Lower leg skin (tissue), 4 donors: ENCODE results near the gene DCTN5. TPM values are rescaled to one million over a fixed set of nuclear protein-coding genes. Genes with fewer than 3 reads are reported as not detected.

Source experiments
- DNase-seq, 2 donors: peaks; one replicate each; pipeline ENCODE4 v3.0.0-alpha.2; 2019; ENCODE audit warnings: low spot score in 2 of 2
- H3K4me3 ChIP-seq: fragments of 200-600 bp; sonication (generic); 2 replicates; pipeline ENCODE4 v1.5.1; 2017; ENCODE audit warnings: mild to moderate bottlenecking, low read depth; ENCODE audit not compliant: poor library complexity, severe bottlenecking
- POLR2A ChIP-seq, 2 donors: fragments of 450-650 bp; IDR thresholded peaks; one replicate each; pipeline ENCODE4 v1.6.1; 2016 to 2017; ENCODE audit warnings: antibody characterized with exemption in 2 of 2, mild to moderate bottlenecking in 1 of 2, moderate library complexity in 1 of 2
- WGBS, 2 donors: methylation state at CpG; one replicate each; pipeline ENCODE4 v1.1.5; 2018; 5-methylcytosine and 5-hydroxymethylcytosine counted together
- intact Hi-C: fragments of 100-400 bp; cut with DNase I; formaldehyde crosslinking; loops from one replicate; pipeline ENCODE4 v1.15.0; 2023; ENCODE audit warnings: low total_unique reads
- total RNA-seq, 4 donors: library from RNA; depleted of rRNA; stranded (reverse); fragments of >200 nt; gene quantifications; one replicate each; pipeline ENCODE4 v1.1.0, GENCODE V29; 2016
- TF ChIP-seq, protein P1 (sequence below), 3 donors: fragments of 450-650 bp; IDR thresholded peaks; one replicate each; pipeline ENCODE4 v1.5.1; 2016; ENCODE audit warnings: antibody characterized with exemption in 3 of 3, mild to moderate bottlenecking in 3 of 3, moderate library complexity in 2 of 3

Gene DCTN5
- total RNA-seq, 4 donors from 2014 or later: 37.4 to 54.0 (median 46.7) TPM

DNA sequence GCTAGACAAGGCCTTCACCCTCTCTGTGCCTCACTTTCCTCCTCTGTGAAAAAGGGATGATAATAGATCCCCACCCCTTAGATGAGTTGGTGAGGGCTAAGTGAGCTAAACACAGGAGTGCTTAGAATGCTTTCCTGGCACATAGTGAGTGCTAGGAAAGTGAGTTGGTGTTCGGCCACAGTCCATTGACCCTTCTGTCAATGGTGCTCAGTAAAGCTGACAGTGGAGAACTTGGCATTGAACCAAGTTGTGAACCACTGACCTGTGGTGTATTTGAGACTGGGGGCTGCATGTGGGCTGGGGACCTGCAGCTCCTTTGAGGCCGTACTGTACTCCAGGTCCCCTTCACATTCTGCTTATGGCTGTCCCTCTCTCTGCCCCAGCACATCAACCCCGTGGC lies 42.2 kb downstream of the DCTN5 start:
- no peak for TF ChIP-seq POLR2A (IDR thresholded peaks at IDR 0.05)
- TF ChIP-seq, protein P1, sequence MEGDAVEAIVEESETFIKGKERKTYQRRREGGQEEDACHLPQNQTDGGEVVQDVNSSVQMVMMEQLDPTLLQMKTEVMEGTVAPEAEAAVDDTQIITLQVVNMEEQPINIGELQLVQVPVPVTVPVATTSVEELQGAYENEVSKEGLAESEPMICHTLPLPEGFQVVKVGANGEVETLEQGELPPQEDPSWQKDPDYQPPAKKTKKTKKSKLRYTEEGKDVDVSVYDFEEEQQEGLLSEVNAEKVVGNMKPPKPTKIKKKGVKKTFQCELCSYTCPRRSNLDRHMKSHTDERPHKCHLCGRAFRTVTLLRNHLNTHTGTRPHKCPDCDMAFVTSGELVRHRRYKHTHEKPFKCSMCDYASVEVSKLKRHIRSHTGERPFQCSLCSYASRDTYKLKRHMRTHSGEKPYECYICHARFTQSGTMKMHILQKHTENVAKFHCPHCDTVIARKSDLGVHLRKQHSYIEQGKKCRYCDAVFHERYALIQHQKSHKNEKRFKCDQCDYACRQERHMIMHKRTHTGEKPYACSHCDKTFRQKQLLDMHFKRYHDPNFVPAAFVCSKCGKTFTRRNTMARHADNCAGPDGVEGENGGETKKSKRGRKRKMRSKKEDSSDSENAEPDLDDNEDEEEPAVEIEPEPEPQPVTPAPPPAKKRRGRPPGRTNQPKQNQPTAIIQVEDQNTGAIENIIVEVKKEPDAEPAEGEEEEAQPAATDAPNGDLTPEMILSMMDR (IDR thresholded peaks at IDR 0.05): no peak
- intact Hi-C loops: no loop called here
- 95% methylated on average over 3 of the region's 3 CpGs for WGBS, 2 donors
- no peak overlapping the region for H3K4me3 ChIP-seq
- no peak for DNase-seq

DNA sequence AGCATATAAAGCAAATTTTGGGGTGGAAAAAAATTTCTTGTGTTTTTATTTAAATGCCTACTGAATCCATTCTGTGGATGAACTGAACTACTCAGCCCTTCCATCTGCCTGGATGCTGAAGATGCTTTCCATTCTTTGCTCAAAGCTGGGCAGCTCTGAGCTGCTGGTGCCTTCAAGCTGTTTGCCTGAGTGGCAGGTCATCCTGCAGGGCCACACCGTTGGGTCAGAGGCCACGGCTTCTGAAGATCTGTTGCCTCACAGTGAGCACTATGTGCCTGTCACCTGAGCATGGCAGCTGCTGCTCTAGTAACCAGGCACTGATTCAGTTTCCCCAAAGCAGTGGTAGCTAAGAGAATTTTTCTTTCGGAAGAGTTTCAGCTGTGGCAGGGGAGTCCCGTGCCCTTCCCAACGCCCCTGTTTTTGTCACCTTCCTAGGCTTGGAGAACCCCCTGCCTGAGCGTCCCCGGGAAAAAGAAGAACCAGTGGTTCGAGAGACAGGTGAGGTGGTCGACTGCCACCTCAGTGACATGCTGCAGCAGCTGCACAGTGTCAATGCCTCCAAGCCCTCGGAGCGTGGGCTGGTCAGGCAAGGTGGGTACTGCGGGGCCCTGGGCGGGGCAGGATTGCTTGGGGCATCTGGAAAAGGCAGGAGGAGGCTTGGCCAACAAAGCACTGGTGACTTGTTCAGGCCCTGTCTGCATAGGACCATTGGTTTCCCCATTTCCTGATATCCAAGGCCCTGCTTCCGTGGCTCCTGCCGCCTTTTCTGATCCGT lies 46.0 kb downstream of the DCTN5 start:
- TF ChIP-seq, protein P1 (IDR thresholded peaks at IDR 0.05): no peak
- TF ChIP-seq POLR2A (IDR thresholded peaks at IDR 0.05): no peak
- no peak overlapping the region for H3K4me3 ChIP-seq
- DNase-seq: no peak
- intact Hi-C loops: no loop called here
- 92 to 93% methylated on average over 16 of the region's 16 CpGs for WGBS, 2 donors

DNA sequence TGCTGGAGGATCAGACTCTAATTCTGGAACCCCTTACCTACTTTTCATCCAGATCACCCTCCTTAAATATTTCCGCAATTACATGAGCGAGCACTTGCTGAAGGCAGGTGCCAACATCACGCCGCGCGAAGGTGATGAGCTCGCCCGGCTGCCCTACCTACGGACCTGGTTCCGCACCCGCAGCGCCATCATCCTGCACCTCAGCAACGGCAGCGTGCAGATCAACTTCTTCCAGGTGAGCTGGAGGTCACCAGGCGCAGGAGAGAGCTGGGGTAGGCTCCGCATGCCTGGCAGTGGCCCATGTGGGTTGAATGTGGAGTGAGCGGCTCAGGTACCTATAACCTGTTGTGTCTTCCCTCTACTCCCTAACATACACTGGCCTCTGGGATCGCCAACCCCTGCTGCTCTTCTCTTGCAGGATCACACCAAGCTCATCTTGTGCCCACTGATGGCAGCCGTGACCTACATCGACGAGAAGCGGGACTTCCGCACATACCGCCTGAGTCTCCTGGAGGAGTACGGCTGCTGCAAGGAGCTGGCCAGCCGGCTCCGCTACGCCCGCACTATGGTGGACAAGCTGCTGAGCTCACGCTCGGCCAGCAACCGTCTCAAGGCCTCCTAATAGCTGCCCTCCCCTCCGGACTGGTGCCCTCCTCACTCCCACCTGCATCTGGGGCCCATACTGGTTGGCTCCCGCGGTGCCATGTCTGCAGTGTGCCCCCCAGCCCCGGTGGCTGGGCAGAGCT lies 48.3 kb downstream of the DCTN5 start:
- intact Hi-C loops: no loop called here
- WGBS, 2 donors: 96 to 97% methylated on average over 36 of the region's 36 CpGs
- no peak for DNase-seq
- no peak for TF ChIP-seq POLR2A (IDR thresholded peaks at IDR 0.05)
- TF ChIP-seq, protein P1 (IDR thresholded peaks at IDR 0.05): no peak
- no peak overlapping the region for H3K4me3 ChIP-seq

DNA sequence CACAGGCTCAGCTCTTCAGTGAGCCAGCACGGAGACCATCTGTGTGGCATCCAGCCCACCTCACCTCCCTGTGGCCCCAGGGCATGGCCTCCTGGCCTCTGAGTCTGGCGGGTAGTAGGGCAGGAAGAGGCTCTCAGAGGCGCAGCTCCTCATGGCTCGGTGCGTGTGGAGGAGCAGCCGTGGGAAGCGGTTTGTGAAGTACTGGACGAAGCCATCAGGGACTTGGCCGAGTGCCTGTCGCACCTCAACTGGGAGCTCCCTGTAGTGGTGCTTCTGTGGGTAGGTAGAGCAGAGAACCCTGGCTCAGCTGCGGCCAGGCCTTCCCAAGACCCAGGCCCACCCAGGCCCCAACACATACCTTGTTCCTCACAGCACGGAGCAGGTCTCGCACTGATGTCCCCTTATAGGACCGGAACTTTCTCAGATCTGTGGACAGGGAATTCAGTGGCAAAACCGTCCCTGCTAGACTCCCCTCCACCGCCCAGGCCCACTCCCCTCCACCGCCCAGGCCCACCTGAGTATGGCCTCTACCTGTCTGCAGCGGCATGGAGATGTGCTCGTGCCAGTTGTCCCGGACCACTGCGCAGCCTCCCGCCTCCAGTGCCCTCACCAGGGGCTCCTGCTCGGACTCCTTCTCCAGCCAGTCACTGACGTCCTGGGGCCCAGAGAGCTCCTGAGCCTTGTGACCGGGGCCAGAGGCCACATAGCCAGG lies 49.7 kb downstream of the DCTN5 start:
- WGBS, 2 donors: 94 to 95% methylated on average over 25 of the region's 25 CpGs
- H3K4me3 ChIP-seq: no peak overlapping the region
- intact Hi-C loops: no loop called here
- no peak for DNase-seq
- TF ChIP-seq POLR2A (IDR thresholded peaks at IDR 0.05): no peak
- TF ChIP-seq, protein P1 (IDR thresholded peaks at IDR 0.05): no peak

DNA sequence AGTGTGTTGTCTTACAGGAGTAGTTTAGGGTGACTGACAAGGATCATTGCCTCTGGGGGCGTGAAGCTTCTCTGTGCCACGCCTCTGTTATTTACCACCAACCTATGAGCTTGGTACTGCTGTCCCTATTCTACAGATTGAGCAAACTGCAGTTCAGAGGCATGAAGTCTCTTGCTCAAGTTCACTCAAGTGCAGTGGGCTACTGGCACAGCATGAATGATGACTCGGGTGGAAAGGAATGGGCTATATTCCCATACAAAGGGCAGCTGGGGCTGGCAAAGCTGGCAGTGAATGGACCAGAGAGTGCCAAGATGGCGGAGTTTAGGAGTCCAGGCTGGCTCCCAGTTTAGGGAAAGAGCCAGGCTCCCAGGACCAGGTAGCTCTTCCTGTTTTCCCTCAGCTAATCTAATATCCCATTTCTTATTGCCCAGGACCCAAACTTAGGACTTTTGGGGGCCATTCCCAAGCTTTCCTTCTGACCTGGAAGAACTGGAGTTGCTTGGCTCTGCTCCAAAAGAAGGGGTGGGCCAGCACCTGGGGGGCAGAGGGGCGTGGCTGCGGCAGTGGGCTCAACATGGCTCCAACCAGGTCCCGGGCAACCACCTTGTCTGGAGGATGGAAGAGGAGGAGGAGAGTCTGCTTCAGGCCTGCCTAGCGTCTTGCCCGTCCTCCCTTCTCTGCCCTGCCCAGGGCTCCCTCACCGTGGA lies 50.4 kb downstream of the DCTN5 start:
- 84 to 86% methylated on average over 9 to 10 of the region's 10 CpGs for WGBS, 2 donors

More for the DNA sequence above, 50.4 kb downstream of the DCTN5 start:
- H3K4me3 ChIP-seq: no peak overlapping the region
- no peak for DNase-seq
- no peak for TF ChIP-seq POLR2A (IDR thresholded peaks at IDR 0.05)
- TF ChIP-seq, protein P1 (IDR thresholded peaks at IDR 0.05): no peak
- intact Hi-C loops: no loop called here
